Suppressor macrophage (primary cell): ENCODE results near the gene GALNT6.

Source experiments
- DNase-seq, 4 experiments: peaks; one replicate each; pipeline ENCODE4 v3.0.0-alpha.2; 2020 to 2022

The GALNT6 gene

GRCh38 chr12:51404627-51405026 lies 13.4 kb upstream of the GALNT6 start:
- DNase-seq: no peak

GRCh38 chr12:51403681-51404136 lies 12.5 kb upstream of the GALNT6 start:
- peak; percentile 89 to 96 (median 93) for DNase-seq

GRCh38 chr12:51403159-51403558 lies 12.0 kb upstream of the GALNT6 start:
- DNase-seq: no peak

GRCh38 chr12:51401900-51402299 lies 10.7 kb upstream of the GALNT6 start:
- no peak for DNase-seq

GRCh38 chr12:51401486-51401885 lies 10.3 kb upstream of the GALNT6 start:
- DNase-seq: no peak

- DNase-seq: no peak
Observed at GRCh38 chr12:51401020-51401419, 9.8 kb upstream of the GALNT6 start.

- no peak for DNase-seq
Observed at GRCh38 chr12:51399891-51400290, 8.7 kb upstream of the GALNT6 start.

GRCh38 chr12:51397670-51398069 lies 6.5 kb upstream of the GALNT6 start:
- DNase-seq: no peak

- DNase-seq: peak in 2 of 4 experiments; percentile 18 to 27
Observed at GRCh38 chr12:51395283-51396230, 4.4 kb upstream of the GALNT6 start.

GRCh38 chr12:51393676-51394545 lies 2.7 kb upstream of the GALNT6 start:
- peak; percentile 89 to 97 (median 92) for DNase-seq

- peak; percentile 69 to 78 (median 76) for DNase-seq
Observed at GRCh38 chr12:51392556-51393237, 1.5 kb upstream of the GALNT6 start.

GRCh38 chr12:51390891-51391282 lies 319 bp downstream of the GALNT6 start:
- peak; percentile 89 to 96 (median 91) for DNase-seq

GRCh38 chr12:51390457-51390856 lies 749 bp downstream of the GALNT6 start:
- no peak for DNase-seq

GRCh38 chr12:51389302-51389999 lies 1.8 kb downstream of the GALNT6 start:
- DNase-seq: peak; percentile 89 to 96 (median 92)

GRCh38 chr12:51388846-51389245 lies 2.4 kb downstream of the GALNT6 start:
- DNase-seq: peak in 3 of 4 experiments; percentile 39 to 53 (median 41)

- peak; percentile 79 to 87 (median 87) for DNase-seq
Observed at GRCh38 chr12:51388069-51388799, 3.0 kb downstream of the GALNT6 start.

GRCh38 chr12:51386351-51386750 lies 4.9 kb downstream of the GALNT6 start:
- no peak for DNase-seq

GRCh38 chr12:51383269-51383905 lies 7.8 kb downstream of the GALNT6 start:
- DNase-seq: no peak

- no peak for DNase-seq
Observed at GRCh38 chr12:51382173-51382572, 9.0 kb downstream of the GALNT6 start.

GRCh38 chr12:51381226-51382079 lies 9.8 kb downstream of the GALNT6 start:
- DNase-seq: no peak
